IMR-90 (cell line): ENCODE data around the gene CDKN2D. TPM values are rescaled to one million over a fixed set of nuclear protein-coding genes. Genes with fewer than 3 reads are reported as not detected.
"Not testable (repeated sequence)": the region's sequence is repeated elsewhere in the genome, so short reads cannot be mapped to it uniquely, and the experiment has no call there.

ENCODE experiments used
- ATAC-seq: fragments of 200-7000 bp; cut with Tn5 transposase; 2 replicates; pipeline ENCODE4 v1.9.1; 2020; ENCODE audit warnings: low read depth, mild to moderate bottlenecking, moderate library complexity
- BruUV-seq: library from RNA; stranded (reverse); fragments of 400-500 nt; replicated peaks from 2 replicates; lab custom pipeline; 2021; lab: Mats Ljungman, UMichigan
- CTCF ChIA-PET: fragments of 300-600 bp; formaldehyde crosslinking; extraction: SDS; loops from one replicate; lab custom pipeline; 2021; ENCODE audit warnings: antibody characterized with exemption; lab: Yijun Ruan, JAX
- POLR2A ChIA-PET: fragments of 300-600 bp; sonication (Branson Sonifier 250); formaldehyde crosslinking; loops from one replicate; lab custom pipeline; 2022; ENCODE audit warnings: antibody characterized with exemption; ENCODE audit not compliant: unreplicated experiment; lab: Charles Lee
- DNase-seq: peaks from one replicate; pipeline ENCODE4 v3.0.0; 2013
- H2AFZ ChIP-seq: replicated peaks from 2 replicates; pipeline ENCODE3; 2013; ENCODE audit warnings: low read length, mild to moderate bottlenecking; ENCODE audit not compliant: poor library complexity
- H2AK5ac ChIP-seq: 2 replicates; pipeline ENCODE4 v1.6.1; 2013; ENCODE audit warnings: low read depth, low read length, inconsistent platforms
- H2AK9ac ChIP-seq: replicated peaks from 2 replicates; pipeline ENCODE3; 2013; ENCODE audit warnings: mild to moderate bottlenecking, low read depth, low read length, moderate library complexity; ENCODE audit not compliant: poor library complexity
- H2BK120ac ChIP-seq: 2 replicates; pipeline ENCODE4 v1.6.1; 2013; ENCODE audit warnings: low read depth, low read length, inconsistent platforms
- H2BK15ac ChIP-seq: 3 replicates; pipeline ENCODE4 v1.6.1; 2013; ENCODE audit warnings: low read depth, low read length, inconsistent platforms
- H2BK20ac ChIP-seq: 2 replicates; pipeline ENCODE4 v1.6.1; 2013; ENCODE audit warnings: low read depth, mild to moderate bottlenecking, inconsistent platforms, low read length, moderate library complexity
- H2BK5ac ChIP-seq: 2 replicates; pipeline ENCODE4 v1.6.1; 2013; ENCODE audit warnings: mild to moderate bottlenecking, low read depth, low read length, inconsistent platforms; ENCODE audit not compliant: poor library complexity, severe bottlenecking
- H3K14ac ChIP-seq: replicated peaks from 2 replicates; pipeline ENCODE4 v1.6.1; 2013; ENCODE audit warnings: low read depth, low read length, inconsistent platforms
- H3K18ac ChIP-seq: 2 replicates; pipeline ENCODE4 v1.6.1; 2013; ENCODE audit warnings: low read depth, low read length, control low read depth
- H3K23ac ChIP-seq: 2 replicates; pipeline ENCODE4 v1.6.1; 2013; ENCODE audit warnings: low read depth, low read length, inconsistent platforms
- H3K27ac ChIP-seq: 2 replicates; pipeline ENCODE4 v1.5.1; 2013; ENCODE audit warnings: mild to moderate bottlenecking, control low read depth, low read length; ENCODE audit not compliant: insufficient read depth
- H3K27me3 ChIP-seq: 2 replicates; pipeline ENCODE4 v1.6.1; 2013; ENCODE audit warnings: low read length; ENCODE audit not compliant: control insufficient read depth, insufficient read depth
- H3K36me3 ChIP-seq: 2 replicates; pipeline ENCODE4 v1.6.1; 2013; ENCODE audit warnings: low read length, mixed read lengths; ENCODE audit not compliant: control insufficient read depth, insufficient read depth
- H3K4ac ChIP-seq: 2 replicates; pipeline ENCODE4 v1.6.1; 2013; ENCODE audit warnings: low read depth, low read length, inconsistent platforms
- H3K4me1 ChIP-seq: 2 replicates; pipeline ENCODE4 v1.6.1; 2013; ENCODE audit warnings: low read length, mixed read lengths; ENCODE audit not compliant: control insufficient read depth, insufficient read depth
- H3K4me2 ChIP-seq: 2 replicates; pipeline ENCODE4 v1.6.1; 2013; ENCODE audit warnings: low read depth, mild to moderate bottlenecking, control low read depth, low read length, moderate library complexity
- H3K4me3 ChIP-seq: 2 replicates; pipeline ENCODE4 v1.5.1; 2013; ENCODE audit warnings: low read depth, mild to moderate bottlenecking, control low read depth, low read length, moderate library complexity; ENCODE audit not compliant: insufficient read depth
- H3K56ac ChIP-seq: 2 replicates; pipeline ENCODE4 v1.6.1; 2013; ENCODE audit warnings: low read length, inconsistent platforms; ENCODE audit not compliant: insufficient read depth; ENCODE audit errors: extremely low read depth
- H3K79me1 ChIP-seq, 2 experiments: 2 replicates each; pipeline ENCODE4 v1.6.1; 2013; ENCODE audit warnings: low read length in 2 of 2, inconsistent platforms in 1 of 2, low read depth in 1 of 2
- H3K9ac ChIP-seq: 2 replicates; pipeline ENCODE4 v1.6.1; 2013; ENCODE audit warnings: low read depth, low read length, control low read depth
- H3K9me1 ChIP-seq: 2 replicates; pipeline ENCODE4 v1.6.1; 2013; ENCODE audit warnings: low read length, inconsistent platforms; ENCODE audit not compliant: insufficient read depth
- H3K9me3 ChIP-seq: 2 replicates; pipeline ENCODE4 v1.6.1; 2013; ENCODE audit warnings: low read length; ENCODE audit not compliant: control insufficient read depth, insufficient read depth
- H4K20me1 ChIP-seq: 2 replicates; pipeline ENCODE4 v1.6.1; 2013; ENCODE audit warnings: low read length, inconsistent platforms; ENCODE audit not compliant: insufficient read depth
- H4K5ac ChIP-seq: 2 replicates; pipeline ENCODE4 v1.6.1; 2013; ENCODE audit warnings: mild to moderate bottlenecking, low read depth, low read length, control low read depth
- H4K8ac ChIP-seq, 2 experiments: 2 replicates each; pipeline ENCODE4 v1.6.1; 2013; ENCODE audit warnings: low read depth in 2 of 2, low read length in 2 of 2, control low read depth in 1 of 2, inconsistent platforms in 1 of 2
- H4K91ac ChIP-seq: 2 replicates; pipeline ENCODE4 v1.6.1; 2013; ENCODE audit warnings: low read depth, low read length, inconsistent platforms; ENCODE audit not compliant: insufficient read depth
- WGBS, 2 experiments: methylation state at CpG; one replicate each; pipeline versions ENCODE4 v1.1.5 to v1.1.7; 2013; ENCODE audit warnings: missing lambda C conversion rate in 2 of 2; ENCODE audit not compliant: insufficient read length in 1 of 2; ENCODE audit errors: extremely low coverage in 2 of 2; 5-methylcytosine and 5-hydroxymethylcytosine counted together
- dilution Hi-C: fragments of 300-500 bp; cut with HindIII; formaldehyde crosslinking; loops from one replicate; pipeline ENCODE4 v1.14.3; 2018; ENCODE audit warnings: low sequenced_read_pairs; ENCODE audit not compliant: unreplicated experiment
- in situ Hi-C: fragments of 300-500 bp; cut with MboI; formaldehyde crosslinking; loops from 3 replicates; pipeline ENCODE4 v1.14.3; 2019; ENCODE audit warnings: low sequenced_read_pairs, inconsistent platforms, mixed read lengths
- intact Hi-C: fragments of 100-400 bp; cut with micrococcal nuclease; formaldehyde crosslinking; loops from 2 replicates; pipeline ENCODE4 v1.10.0; 2022
- polyA plus RNA-seq, 3 experiments: library from polyadenylated mRNA; depleted of rRNA; stranded (reverse); fragments of >200 nt; gene quantifications; 2 replicates each; pipeline ENCODE4 v1.2.3, GENCODE V29; 2012; ENCODE audit warnings: low replicate concordance in 1 of 3
- total RNA-seq: library from RNA; depleted of rRNA; stranded (reverse); fragments of >200 nt; gene quantifications from 2 replicates; pipeline ENCODE4 v1.2.3, GENCODE V29; 2012

Gene CDKN2D
- total and polyA plus RNA-seq, 2 of the 4 experiments (the other 2 are of a cell fraction) = 3.6 to 8.5 TPM

DNA sequence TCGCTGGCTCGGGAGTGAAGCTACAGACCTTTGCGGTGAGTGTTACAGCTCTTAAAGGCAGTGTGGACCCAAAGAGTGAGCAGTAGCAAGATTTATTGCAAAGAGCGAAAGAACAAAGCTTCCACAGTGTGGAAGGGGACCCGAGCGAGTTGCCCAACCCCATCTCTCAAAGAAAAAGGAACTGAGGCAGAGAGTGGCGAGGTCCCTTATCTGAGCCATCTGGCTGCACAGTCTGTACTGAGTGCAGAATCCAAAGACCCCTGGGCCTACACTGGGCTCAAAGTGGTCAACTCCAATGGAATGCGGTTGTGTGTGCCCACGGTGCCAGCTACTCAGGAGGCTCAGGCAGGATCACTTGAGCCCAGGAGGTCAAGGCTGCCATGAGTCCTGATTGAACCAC lies 29.8 kb downstream of the CDKN2D start:
- H4K8ac ChIP-seq, H4K20me1 ChIP-seq, H3K56ac ChIP-seq, H3K36me3 ChIP-seq, H3K4me2 ChIP-seq, H4K5ac ChIP-seq, H2AFZ ChIP-seq, H3K9me3 ChIP-seq, H2AK5ac ChIP-seq, H3K23ac ChIP-seq, ATAC-seq, CTCF ChIA-PET, H3K4me3 ChIP-seq, H3K4me1 ChIP-seq, H2BK15ac ChIP-seq, H3K18ac ChIP-seq, dilution Hi-C loops, in situ Hi-C loops, H3K79me1 ChIP-seq, H3K27ac ChIP-seq, BruUV-seq, H2AK9ac ChIP-seq, DNase-seq, H3K9ac ChIP-seq, H2BK20ac ChIP-seq, POLR2A ChIA-PET, intact Hi-C loops, H3K14ac ChIP-seq, H3K27me3 ChIP-seq, H2BK5ac ChIP-seq, H2BK120ac ChIP-seq, H3K4ac ChIP-seq, H3K9me1 ChIP-seq, H4K91ac ChIP-seq: not testable (repeated sequence)
- 82% methylated on average over 5 of the region's 9 CpGs; no CpG with 5 or more reads in 1 of the 2 experiments for WGBS, 2 experiments
